Pancreas (tissue), 10 donors: ENCODE measurements around the gene ITPR2. TPM values are rescaled to one million over a fixed set of nuclear protein-coding genes. Genes with fewer than 3 reads are reported as not detected.

Source experiments
- ATAC-seq, 4 donors: fragments of 200-7000 bp; cut with Tn5 transposase; one replicate each; pipeline versions ENCODE4 v1.8.0 to v1.9.1; 2020; ENCODE audit warnings: mild to moderate bottlenecking in 4 of 4, moderate library complexity in 4 of 4
- DNase-seq, 6 donors: peaks; one replicate each; pipeline ENCODE4 v3.0.0-alpha.2; 2020
- FAIRE-seq: peaks from 2 replicates; lab custom pipeline; 2012; peaks lifted over from hg19 to GRCh38; lab: Jason Lieb, UNC
- H3K27ac ChIP-seq, 4 donors: fragments of 200-600 bp; sonication (generic); 1 replicate in 3 of 4; 2 replicates in 1 of 4; pipeline versions ENCODE4 v1.5.0 to v1.8.0; 2020
- H3K27me3 ChIP-seq, 4 donors: fragments of 200-600 bp; one replicate each; pipeline ENCODE4 v1.8.0; 2021
- H3K36me3 ChIP-seq, 3 donors: fragments of 200-600 bp; sonication (generic) in 1 of 3; one replicate each; pipeline versions ENCODE4 v1.5.0 to v1.8.0; 2020 to 2021
- H3K4me1 ChIP-seq, 3 donors: fragments of 200-600 bp; one replicate each; pipeline ENCODE4 v1.8.0; 2021
- H3K4me3 ChIP-seq, 4 donors: fragments of 200-600 bp; sonication (generic) in 2 of 4; one replicate each; pipeline versions ENCODE4 v1.5.0 to v1.8.0; 2020 to 2021
- H3K9me3 ChIP-seq, 4 donors: fragments of 200-600 bp; one replicate each; pipeline ENCODE4 v1.8.0; 2021
- CTCF ChIP-seq, 4 donors: fragments of 200-600 bp; sonication (generic) in 3 of 4; IDR thresholded peaks; one replicate each; pipeline versions ENCODE4 v1.5.0 to v1.8.0; 2021; ENCODE audit warnings: antibody characterized with exemption in 4 of 4
- WGBS, 2 donors: extraction: QIAGEN DNeasy Blood & Tissue Kit; methylation state at CpG; one replicate each; pipeline ENCODE4 v1.1.7; 2013; 5-methylcytosine and 5-hydroxymethylcytosine counted together
- intact Hi-C, 3 donors: fragments of 100-400 bp; cut with DNase I; formaldehyde crosslinking; loops; one replicate each; pipeline versions ENCODE4 v1.11.1 to v1.14.2; 2022
- polyA plus RNA-seq, 2 donors: library from polyadenylated mRNA; stranded (reverse); fragments of 200-250 nt; gene quantifications; one replicate each; pipeline ENCODE4 v1.2.3, GENCODE V29; 2013
- total RNA-seq, 6 donors: library from RNA; stranded (reverse); fragmentation: NEBNext Ultra II Directional in 4 of 6; extraction: Animal tissue kit (Norgen Biotek cat#: 25700) in 4 of 6; gene quantifications; one replicate each; pipeline versions ENCODE4 v1.2.1 to v1.2.4, GENCODE V29; 2021 to 2023
- donor health status: healthy with polysubstance abuse.
- donor health status: DM: no; HTN: no; CAD: no; lungs with moderate emphysema.
- donor health status: DM: no; HTN: no; CAD: no.
- donor health status: control.
- donor health status: control.
- donor health status: Bipolar disorder and iron deficiency.
- donor health status: DM: yes; HTN: yes; CAD: no.
- donor health status: DM: no; HTN: no; CAD: no.
- donor health status: DM: no; HTN: no; CAD: no.
- donor health status: DM: yes; HTN: yes; CAD: no.

ITPR2 gene
- total and polyA plus RNA-seq, 8 donors: 3.3 to 51.8 (median 25.5) TPM

GRCh38 chr12:26705851-26706250 lies 127.1 kb downstream of the ITPR2 start:
- ATAC-seq (no peak), DNase-seq (no peak), FAIRE-seq (no peak)
- H3K4me1 ChIP-seq: peaks cover 12 to 24% (median 19%) of the 10 kb centered on the region in 3 donors
- no peaks in the 10 kb centered on the region for H3K36me3 ChIP-seq
- no peak for TF ChIP-seq CTCF (IDR thresholded peaks at IDR 0.05)
- H3K9me3 ChIP-seq: no peaks in the 10 kb centered on the region
- WGBS, 2 donors: 97% methylated on average over 2 of the region's 2 CpGs
- intact Hi-C loops: no loop called here
- H3K4me3 ChIP-seq: no peak overlapping the region
- no peaks in the 10 kb centered on the region for H3K27me3 ChIP-seq
- H3K27ac ChIP-seq: peak overlapping the region in 2 of 4 donors; percentile 45 to 66

- no peaks in the 10 kb centered on the region for H3K9me3 ChIP-seq
- WGBS, 2 donors: 10 to 16% methylated on average over 2 of the region's 2 CpGs
- intact Hi-C loops: no loop called here
- ATAC-seq: peak; percentile 70 to 84 (median 80)
- H3K36me3 ChIP-seq: no peaks in the 10 kb centered on the region
- peak in 1 of 6 donors; percentile 28 for DNase-seq
- H3K4me3 ChIP-seq: no peak overlapping the region
- no peak for TF ChIP-seq CTCF (IDR thresholded peaks at IDR 0.05)
- no peak for FAIRE-seq
- H3K27me3 ChIP-seq: no peaks in the 10 kb centered on the region
- H3K27ac ChIP-seq: peak overlapping the region; percentile 0 to 66 (median 42)
- H3K4me1 ChIP-seq: peaks cover 12 to 24% (median 19%) of the 10 kb centered on the region in 3 donors
Measured at GRCh38 chr12:26704684-26705460, 128.1 kb downstream of the ITPR2 start.

GRCh38 chr12:26704214-26704613 lies 128.8 kb downstream of the ITPR2 start:
- intact Hi-C loops: no loop called here
- WGBS, 2 donors: 14 to 19% methylated on average over 1 of the region's 1 CpG

GRCh38 chr12:26702741-26703140 lies 130.3 kb downstream of the ITPR2 start:
- FAIRE-seq (no peak), ATAC-seq (no peak), DNase-seq (no peak)
- Histone ChIP-seq H3K4me1 (peaks cover 12 to 24% (median 19%) of the 10 kb centered on the region in 3 donors), H3K27me3 (no peaks in the 10 kb centered on the region), H3K4me3 (no peak overlapping the region), H3K27ac (no peak overlapping the region), H3K36me3 (no peaks in the 10 kb centered on the region), H3K9me3 (no peaks in the 10 kb centered on the region)
- intact Hi-C loops: no loop called here
- WGBS, 2 donors: 88 to 95% methylated on average over 4 of the region's 4 CpGs
- no peak for TF ChIP-seq CTCF (IDR thresholded peaks at IDR 0.05)

More at GRCh38 chr12:26704214-26704613, 128.8 kb downstream of the ITPR2 start:
- H3K9me3 ChIP-seq: no peaks in the 10 kb centered on the region
- H3K4me1 ChIP-seq: peaks cover 12 to 24% (median 19%) of the 10 kb centered on the region in 3 donors
- DNase-seq (no peak), ATAC-seq (peak; percentile 69 to 74 (median 72)), FAIRE-seq (no peak)
- peak overlapping the region; percentile 0 to 66 (median 42) for H3K27ac ChIP-seq
- no peak overlapping the region for H3K4me3 ChIP-seq
- no peaks in the 10 kb centered on the region for H3K36me3 ChIP-seq
- no peaks in the 10 kb centered on the region for H3K27me3 ChIP-seq
- no peak for TF ChIP-seq CTCF (IDR thresholded peaks at IDR 0.05)
